DOHH2 (cell line): ENCODE results near the gene MPPE1.

Experiments used
- H3F3A ChIP-seq: fragments of 200-600 bp; sonication (generic), shearing (Covaris generic); 2 replicates; pipeline ENCODE4 v1.6.0; 2016; ENCODE audit warnings: antibody characterized with exemption, mild to moderate bottlenecking; ENCODE audit not compliant: control insufficient read depth, insufficient read depth
- H3K27ac ChIP-seq: fragments of 200-600 bp; sonication (generic); 2 replicates; pipeline ENCODE4 v1.5.1; 2014; ENCODE audit warnings: low read depth, mild to moderate bottlenecking, low read length, moderate library complexity
- H3K27me3 ChIP-seq: fragments of 200-600 bp; sonication (generic); 2 replicates; pipeline ENCODE4 v1.6.1; 2014; ENCODE audit warnings: mild to moderate bottlenecking, low read length, mixed read lengths; ENCODE audit not compliant: control insufficient read depth
- H3K36me3 ChIP-seq: fragments of 200-600 bp; sonication (generic); 2 replicates; pipeline ENCODE4 v1.6.1; 2014; ENCODE audit warnings: mild to moderate bottlenecking, low read length, moderate library complexity, mixed read lengths; ENCODE audit not compliant: control insufficient read depth
- H3K4me1 ChIP-seq: fragments of 200-600 bp; sonication (generic); 2 replicates; pipeline ENCODE4 v1.6.1; 2014; ENCODE audit warnings: mild to moderate bottlenecking, low read length, mixed read lengths; ENCODE audit not compliant: control insufficient read depth
- H3K4me2 ChIP-seq: fragments of 200-600 bp; sonication (generic); 2 replicates; pipeline ENCODE4 v1.6.0; 2014; ENCODE audit warnings: mild to moderate bottlenecking, low read length, moderate library complexity
- H3K4me3 ChIP-seq: fragments of 200-600 bp; sonication (generic); 2 replicates; pipeline ENCODE4 v1.5.1; 2014; ENCODE audit warnings: mild to moderate bottlenecking, low read length, mixed read lengths
- H3K79me2 ChIP-seq: fragments of 200-600 bp; sonication (generic); 2 replicates; pipeline ENCODE4 v1.6.1; 2014; ENCODE audit warnings: mild to moderate bottlenecking, low read length, mixed read lengths; ENCODE audit not compliant: control insufficient read depth
- H3K9me2 ChIP-seq: fragments of 200-600 bp; sonication (generic); replicated peaks from 2 replicates; pipeline ENCODE4 v1.6.1; 2014; ENCODE audit warnings: mild to moderate bottlenecking, low read length, mixed read lengths; ENCODE audit not compliant: control insufficient read depth
- H3K9me3 ChIP-seq: fragments of 200-600 bp; sonication (generic); 2 replicates; pipeline ENCODE4 v1.6.1; 2014; ENCODE audit warnings: antibody characterized with exemption, low read length, mixed read lengths; ENCODE audit not compliant: control insufficient read depth, insufficient read depth
- H4K20me1 ChIP-seq: fragments of 200-600 bp; sonication (generic); 2 replicates; pipeline ENCODE4 v1.6.0; 2014; ENCODE audit warnings: low read depth, mild to moderate bottlenecking, antibody characterized with exemption, low read length, moderate library complexity; ENCODE audit not compliant: control insufficient read depth, insufficient read depth
- CTCF ChIP-seq: fragments of 200-600 bp; sonication (generic); IDR thresholded peaks from one replicate; pipeline ENCODE4 v1.5.1; 2014; ENCODE audit warnings: antibody characterized with exemption, mild to moderate bottlenecking, low read depth, low read length; ENCODE audit not compliant: poor library complexity, severe bottlenecking
- EZH2phosphoT487 ChIP-seq: fragments of 200-600 bp; sonication (generic); IDR thresholded peaks from 2 replicates; pipeline ENCODE4 v1.6.1; 2017; ENCODE audit warnings: borderline replicate concordance, mild to moderate bottlenecking, antibody characterized with exemption, low read length, moderate library complexity, mixed read lengths

MPPE1 gene

GRCh38 chr18:11905613-11906012 lies 2.5 kb downstream of the MPPE1 start:
- Histone ChIP-seq H3K4me1 (peaks cover 16% of the 10 kb centered on the region), H3K27me3 (no peaks in the 10 kb centered on the region), H3F3A (no peaks in the 10 kb centered on the region), H3K4me3 (no peak overlapping the region), H3K4me2 (no peak overlapping the region), H3K9me3 (no peaks in the 10 kb centered on the region), H3K36me3 (peaks cover 30% of the 10 kb centered on the region), H3K79me2 (peaks cover 13% of the 10 kb centered on the region), H4K20me1 (no peaks in the 10 kb centered on the region), H3K9me2 (no peaks in the 10 kb centered on the region), H3K27ac (no peak overlapping the region)
- no peak for TF ChIP-seq CTCF
- no peak for TF ChIP-seq EZH2phosphoT487

- no peaks in the 10 kb centered on the region for H3K9me2 ChIP-seq
- H3K27ac ChIP-seq, result no peak overlapping the region
- no peaks in the 10 kb centered on the region for H4K20me1 ChIP-seq
- peaks cover 9% of the 10 kb centered on the region for H3K79me2 ChIP-seq
- H3K36me3 ChIP-seq, result peaks cover 30% of the 10 kb centered on the region
- H3F3A ChIP-seq, result no peaks in the 10 kb centered on the region
- no peak overlapping the region for H3K4me3 ChIP-seq
- peaks cover 8% of the 10 kb centered on the region for H3K4me1 ChIP-seq
- TF ChIP-seq EZH2phosphoT487, result no peak
- TF ChIP-seq CTCF, result no peak
- H3K4me2 ChIP-seq, result no peak overlapping the region
- H3K27me3 ChIP-seq, result no peaks in the 10 kb centered on the region
- H3K9me3 ChIP-seq, result no peaks in the 10 kb centered on the region
Observed at GRCh38 chr18:11902522-11903292, 5.4 kb downstream of the MPPE1 start.

GRCh38 chr18:11901826-11902438 lies 6.2 kb downstream of the MPPE1 start:
- H3K27me3 ChIP-seq, result no peaks in the 10 kb centered on the region
- H3K9me2 ChIP-seq, result no peaks in the 10 kb centered on the region
- peaks cover 33% of the 10 kb centered on the region for H3K36me3 ChIP-seq
- no peak overlapping the region for H3K27ac ChIP-seq
- H3K4me2 ChIP-seq, result no peak overlapping the region
- no peaks in the 10 kb centered on the region for H4K20me1 ChIP-seq
- no peak overlapping the region for H3K4me3 ChIP-seq
- TF ChIP-seq EZH2phosphoT487 (no peak), CTCF (no peak)
- peaks cover 2% of the 10 kb centered on the region for H3K79me2 ChIP-seq
- peaks cover 2% of the 10 kb centered on the region for H3K4me1 ChIP-seq
- no peaks in the 10 kb centered on the region for H3F3A ChIP-seq
- H3K9me3 ChIP-seq, result no peaks in the 10 kb centered on the region
